Suprapubic skin (tissue), 4 donors: ENCODE measurements around the gene SKAP2. TPM values are rescaled to one million over a fixed set of nuclear protein-coding genes. Genes with fewer than 3 reads are reported as not detected.

Experiments
- DNase-seq, 2 donors: peaks; one replicate each; pipeline ENCODE4 v3.0.0-alpha.2; 2019; ENCODE audit warnings: low spot score in 2 of 2
- H3K27ac ChIP-seq: fragments of 200-600 bp; sonication (generic); one replicate; pipeline ENCODE4 v1.5.1; 2019
- H3K27me3 ChIP-seq: fragments of 200-600 bp; sonication (generic); one replicate; pipeline ENCODE4 v1.5.1; 2019
- H3K36me3 ChIP-seq: fragments of 200-600 bp; sonication (generic); one replicate; pipeline ENCODE4 v1.5.1; 2019
- H3K4me1 ChIP-seq: fragments of 200-600 bp; sonication (generic); one replicate; pipeline ENCODE4 v1.5.1; 2019
- H3K4me3 ChIP-seq: fragments of 200-600 bp; sonication (generic); one replicate; pipeline ENCODE4 v1.5.1; 2019; ENCODE audit warnings: mild to moderate bottlenecking
- H3K9me3 ChIP-seq: fragments of 200-600 bp; sonication (generic); one replicate; pipeline ENCODE4 v1.5.1; 2019
- CTCF ChIP-seq, 2 donors: fragments of 200-600 bp in 1 of 2; fragments of 450-650 bp in 1 of 2; sonication (generic) in 1 of 2; IDR thresholded peaks; one replicate each; pipeline ENCODE4 v1.5.1; 2016 to 2019; ENCODE audit warnings: antibody characterized with exemption in 2 of 2, mild to moderate bottlenecking in 1 of 2, moderate library complexity in 1 of 2
- EP300 ChIP-seq: sonication (generic); formaldehyde crosslinking; IDR thresholded peaks from one replicate; pipeline ENCODE4 v1.6.1; 2017; ENCODE audit warnings: antibody characterized with exemption
- POLR2A ChIP-seq, 2 donors: fragments of 450-650 bp; IDR thresholded peaks; one replicate each; pipeline ENCODE4 v1.6.1; 2017; ENCODE audit warnings: antibody characterized with exemption in 2 of 2, mild to moderate bottlenecking in 2 of 2, moderate library complexity in 2 of 2
- POLR2AphosphoS5 ChIP-seq, 3 donors: sonication (generic); formaldehyde crosslinking; IDR thresholded peaks; one replicate each; pipeline ENCODE4 v1.6.1; 2017; ENCODE audit warnings: antibody characterized with exemption in 3 of 3
- WGBS: methylation state at CpG from one replicate; pipeline ENCODE4 v1.1.5; 2018; 5-methylcytosine and 5-hydroxymethylcytosine counted together
- total RNA-seq, 4 donors: library from RNA; depleted of rRNA; stranded (reverse); fragments of >200 nt; gene quantifications; one replicate each; pipeline ENCODE4 v1.1.0, GENCODE V29; 2016

The SKAP2 gene
- total RNA-seq, 4 donors from 2014 or later = 21.3 to 34.4 (median 23.9) TPM

- Histone ChIP-seq H3K4me3 (no peak overlapping the region), H3K27ac (no peak overlapping the region), H3K9me3 (no peaks in the 10 kb centered on the region), H3K36me3 (no peaks in the 10 kb centered on the region), H3K4me1 (peaks cover 5% of the 10 kb centered on the region), H3K27me3 (no peaks in the 10 kb centered on the region)
- no peak for DNase-seq
- WGBS = 65% methylated on average over 15 of the region's 15 CpGs
- TF ChIP-seq POLR2AphosphoS5 (IDR thresholded peaks at IDR 0.05) (no peak), POLR2A (IDR thresholded peaks at IDR 0.05) (no peak), CTCF (IDR thresholded peaks at IDR 0.05) (no peak), EP300 (no peak)
Measured at GRCh38 chr7:26657686-26658388, 206.6 kb downstream of the SKAP2 start.

- no peaks in the 10 kb centered on the region for H3K27me3 ChIP-seq
- no peak overlapping the region for H3K4me3 ChIP-seq
- WGBS = 67% methylated on average over 2 of the region's 2 CpGs
- no peaks in the 10 kb centered on the region for H3K9me3 ChIP-seq
- DNase-seq = no peak
- H3K36me3 ChIP-seq = no peaks in the 10 kb centered on the region
- H3K4me1 ChIP-seq = peaks cover 5% of the 10 kb centered on the region
- TF ChIP-seq POLR2A (IDR thresholded peaks at IDR 0.05) = no peak
- no peak for TF ChIP-seq EP300
- TF ChIP-seq CTCF (IDR thresholded peaks at IDR 0.05) = no peak
- TF ChIP-seq POLR2AphosphoS5 (IDR thresholded peaks at IDR 0.05) = no peak
- H3K27ac ChIP-seq = no peak overlapping the region
Measured at GRCh38 chr7:26657206-26657641, 207.2 kb downstream of the SKAP2 start.

GRCh38 chr7:26656735-26657134 lies 207.7 kb downstream of the SKAP2 start:
- no peaks in the 10 kb centered on the region for H3K9me3 ChIP-seq
- WGBS = 78% methylated on average over 4 of the region's 4 CpGs
- TF ChIP-seq CTCF (IDR thresholded peaks at IDR 0.05) = no peak
- TF ChIP-seq EP300 = no peak
- no peak for TF ChIP-seq POLR2AphosphoS5 (IDR thresholded peaks at IDR 0.05)
- TF ChIP-seq POLR2A (IDR thresholded peaks at IDR 0.05) = no peak
- H3K4me3 ChIP-seq = no peak overlapping the region
- no peak overlapping the region for H3K27ac ChIP-seq
- DNase-seq = no peak
- H3K4me1 ChIP-seq = peaks cover 5% of the 10 kb centered on the region
- H3K36me3 ChIP-seq = no peaks in the 10 kb centered on the region
- H3K27me3 ChIP-seq = no peaks in the 10 kb centered on the region

GRCh38 chr7:26655781-26656180 lies 208.6 kb downstream of the SKAP2 start:
- Histone ChIP-seq H3K27me3 (no peaks in the 10 kb centered on the region), H3K4me3 (no peak overlapping the region), H3K36me3 (no peaks in the 10 kb centered on the region), H3K4me1 (peaks cover 5% of the 10 kb centered on the region), H3K27ac (no peak overlapping the region), H3K9me3 (no peaks in the 10 kb centered on the region)
- WGBS = 97% methylated on average over 2 of the region's 2 CpGs
- DNase-seq = no peak
- no peak for TF ChIP-seq CTCF (IDR thresholded peaks at IDR 0.05)
- TF ChIP-seq POLR2A (IDR thresholded peaks at IDR 0.05) = no peak
- no peak for TF ChIP-seq EP300
- TF ChIP-seq POLR2AphosphoS5 (IDR thresholded peaks at IDR 0.05) = no peak

GRCh38 chr7:26653430-26654399 lies 210.7 kb downstream of the SKAP2 start:
- TF ChIP-seq POLR2A (IDR thresholded peaks at IDR 0.05) (no peak), POLR2AphosphoS5 (IDR thresholded peaks at IDR 0.05) (no peak), CTCF (IDR thresholded peaks at IDR 0.05) (no peak), EP300 (no peak)
- Histone ChIP-seq H3K9me3 (no peaks in the 10 kb centered on the region), H3K4me3 (no peak overlapping the region), H3K27ac (no peak overlapping the region), H3K36me3 (no peaks in the 10 kb centered on the region), H3K27me3 (no peaks in the 10 kb centered on the region), H3K4me1 (peaks cover 5% of the 10 kb centered on the region)
- 49% methylated on average over 8 of the region's 8 CpGs for WGBS
- DNase-seq = no peak
